Fibroblast of skin of left biceps (primary cell): ENCODE results near the gene MYCBPAP.

Experiments
- DNase-seq, 2 experiments: peaks; one replicate each; pipeline ENCODE4 v3.0.0-alpha.2; 2013; ENCODE audit warnings: low read depth in 2 of 2

The MYCBPAP gene

GRCh38 chr17:50551884-50552283 is 43.6 kb downstream of the MYCBPAP start:
- DNase-seq, result no peak

- no peak for DNase-seq
These were observed 46.0 kb downstream of the MYCBPAP start for GRCh38 chr17:50554201-50554600.

- no peak for DNase-seq
These were observed 48.6 kb downstream of the MYCBPAP start for GRCh38 chr17:50556803-50557202.

- no peak for DNase-seq
These were observed 49.4 kb downstream of the MYCBPAP start for GRCh38 chr17:50557630-50558029.

GRCh38 chr17:50558091-50558490 is 49.9 kb downstream of the MYCBPAP start:
- no peak for DNase-seq

- no peak for DNase-seq
These were observed 50.3 kb downstream of the MYCBPAP start for GRCh38 chr17:50558581-50558940.

- no peak for DNase-seq
These were observed 50.8 kb downstream of the MYCBPAP start for GRCh38 chr17:50558941-50559614.

- DNase-seq, result no peak
These were observed 51.5 kb downstream of the MYCBPAP start for GRCh38 chr17:50559674-50560184.

- DNase-seq, result peak; percentile 58 to 66
These were observed 52.1 kb downstream of the MYCBPAP start, which contains the start of gene CACNA1G for GRCh38 chr17:50560185-50560824. TSS of gene CACNA1G (plus strand) at chr17:50560715. CDS start at chr17:50561460, 745 bp downstream.

GRCh38 chr17:50560931-50561745 is 52.9 kb downstream of the MYCBPAP start:
- DNase-seq, result no peak

- no peak for DNase-seq
These were observed 53.5 kb downstream of the MYCBPAP start for GRCh38 chr17:50561746-50562141.

- DNase-seq, result no peak
These were observed 54.2 kb downstream of the MYCBPAP start for GRCh38 chr17:50562242-50563091.

- DNase-seq, result no peak
These were observed 54.9 kb downstream of the MYCBPAP start for GRCh38 chr17:50563092-50563511.

GRCh38 chr17:50564916-50565315 is 56.7 kb downstream of the MYCBPAP start:
- peak; percentile 63 to 69 for DNase-seq

GRCh38 chr17:50565402-50566350 is 57.4 kb downstream of the MYCBPAP start:
- no peak for DNase-seq

GRCh38 chr17:50566886-50567285 is 58.6 kb downstream of the MYCBPAP start:
- no peak for DNase-seq

GRCh38 chr17:50568659-50569058 is 60.4 kb downstream of the MYCBPAP start:
- no peak for DNase-seq

GRCh38 chr17:50569592-50569991 is 61.4 kb downstream of the MYCBPAP start:
- DNase-seq, result no peak

GRCh38 chr17:50570032-50570431 is 61.8 kb downstream of the MYCBPAP start:
- DNase-seq, result no peak

- no peak for DNase-seq
These were observed 62.3 kb downstream of the MYCBPAP start for GRCh38 chr17:50570528-50570927.
